Measurements from ENCODE around the gene LRP1. TPM values are rescaled to one million over a fixed set of nuclear protein-coding genes. Genes with fewer than 3 reads are reported as not detected.
A peak's percentile ranks its signal among the peaks of the same experiment; 100 is the strongest.

The LRP1 gene
- total RNA-seq, 1 donor from 2014 or later = 369 TPM

DNA sequence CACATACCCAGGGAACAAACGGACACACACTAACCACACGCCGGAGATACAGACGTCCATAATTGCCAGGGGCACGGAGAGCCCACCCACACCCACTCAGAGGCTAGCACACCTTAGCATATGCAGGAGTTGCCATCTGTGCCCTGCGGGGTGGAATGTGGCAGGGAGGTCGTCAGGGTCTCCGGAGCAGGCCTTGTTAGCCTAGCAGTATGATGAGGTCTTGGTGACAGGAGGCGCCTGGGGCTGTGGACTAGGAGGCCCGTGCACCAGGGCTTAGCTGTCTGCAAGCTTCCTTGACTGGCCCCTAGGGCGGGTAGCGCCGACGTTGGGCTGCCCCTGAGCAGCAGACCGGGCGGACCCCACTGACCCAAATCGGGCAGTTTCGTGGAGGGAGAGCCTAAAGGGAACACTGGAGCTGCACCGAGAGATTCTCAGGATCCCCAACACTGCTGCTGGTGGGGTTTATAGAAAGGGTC is 112.7 kb downstream of the LRP1 start:
- DNase-seq (ENCODE audit: low read depth) (no peak), FAIRE-seq (no peak)
- Histone ChIP-seq H3K9me3 (ENCODE audit: insufficient read depth, low read depth, low read length) (no peaks in the 10 kb centered on the region), H3K4me1 (ENCODE audit: insufficient read depth, low read length) (peaks cover 30% of the 10 kb centered on the region), H3K4me2 (ENCODE audit: low read length) (peak overlapping the region; percentile 94), H4K20me1 (ENCODE audit: insufficient read depth, low read length) (peaks cover 28% of the 10 kb centered on the region), H2AFZ (ENCODE audit: low read depth, low read length) (no peak overlapping the region), H3K79me2 (ENCODE audit: insufficient read depth, low read length) (no peaks in the 10 kb centered on the region), H3K9ac (ENCODE audit: low read length) (no peak overlapping the region), H3K27ac (ENCODE audit: low read depth, low read length) (no peak overlapping the region), H3K36me3 (ENCODE audit: insufficient read depth, low read length) (no peaks in the 10 kb centered on the region), H3K27me3 (ENCODE audit: insufficient read depth, low read length) (peaks cover 32% of the 10 kb centered on the region), H3K4me3 (ENCODE audit: insufficient read depth, low read depth, low read length) (peak overlapping the region; percentile 64)
- Mint-ChIP-seq H3K36me3 (ENCODE audit: low read depth, unreplicated experiment) (peaks cover 5% of the 10 kb centered on the region), H3K27ac (ENCODE audit: unreplicated experiment) (no peak overlapping the region), H3K4me1 (ENCODE audit: low read depth, unreplicated experiment) (peaks cover 31% of the 10 kb centered on the region), H3K4me3 (ENCODE audit: unreplicated experiment) (peak overlapping the region; percentile 87), H3K9me3 (ENCODE audit: unreplicated experiment) (no peaks in the 10 kb centered on the region), H3K27me3 (ENCODE audit: low read depth, unreplicated experiment) (peaks cover 30% of the 10 kb centered on the region)
- TF ChIP-seq, protein P1, sequence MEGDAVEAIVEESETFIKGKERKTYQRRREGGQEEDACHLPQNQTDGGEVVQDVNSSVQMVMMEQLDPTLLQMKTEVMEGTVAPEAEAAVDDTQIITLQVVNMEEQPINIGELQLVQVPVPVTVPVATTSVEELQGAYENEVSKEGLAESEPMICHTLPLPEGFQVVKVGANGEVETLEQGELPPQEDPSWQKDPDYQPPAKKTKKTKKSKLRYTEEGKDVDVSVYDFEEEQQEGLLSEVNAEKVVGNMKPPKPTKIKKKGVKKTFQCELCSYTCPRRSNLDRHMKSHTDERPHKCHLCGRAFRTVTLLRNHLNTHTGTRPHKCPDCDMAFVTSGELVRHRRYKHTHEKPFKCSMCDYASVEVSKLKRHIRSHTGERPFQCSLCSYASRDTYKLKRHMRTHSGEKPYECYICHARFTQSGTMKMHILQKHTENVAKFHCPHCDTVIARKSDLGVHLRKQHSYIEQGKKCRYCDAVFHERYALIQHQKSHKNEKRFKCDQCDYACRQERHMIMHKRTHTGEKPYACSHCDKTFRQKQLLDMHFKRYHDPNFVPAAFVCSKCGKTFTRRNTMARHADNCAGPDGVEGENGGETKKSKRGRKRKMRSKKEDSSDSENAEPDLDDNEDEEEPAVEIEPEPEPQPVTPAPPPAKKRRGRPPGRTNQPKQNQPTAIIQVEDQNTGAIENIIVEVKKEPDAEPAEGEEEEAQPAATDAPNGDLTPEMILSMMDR (IDR thresholded peaks at IDR 0.05; ENCODE audit: insufficient read depth, low read depth, low read length) = no peak
- no peak for TF ChIP-seq EZH2 (IDR thresholded peaks at IDR 0.05; ENCODE audit: insufficient read depth, low read length)

DNA sequence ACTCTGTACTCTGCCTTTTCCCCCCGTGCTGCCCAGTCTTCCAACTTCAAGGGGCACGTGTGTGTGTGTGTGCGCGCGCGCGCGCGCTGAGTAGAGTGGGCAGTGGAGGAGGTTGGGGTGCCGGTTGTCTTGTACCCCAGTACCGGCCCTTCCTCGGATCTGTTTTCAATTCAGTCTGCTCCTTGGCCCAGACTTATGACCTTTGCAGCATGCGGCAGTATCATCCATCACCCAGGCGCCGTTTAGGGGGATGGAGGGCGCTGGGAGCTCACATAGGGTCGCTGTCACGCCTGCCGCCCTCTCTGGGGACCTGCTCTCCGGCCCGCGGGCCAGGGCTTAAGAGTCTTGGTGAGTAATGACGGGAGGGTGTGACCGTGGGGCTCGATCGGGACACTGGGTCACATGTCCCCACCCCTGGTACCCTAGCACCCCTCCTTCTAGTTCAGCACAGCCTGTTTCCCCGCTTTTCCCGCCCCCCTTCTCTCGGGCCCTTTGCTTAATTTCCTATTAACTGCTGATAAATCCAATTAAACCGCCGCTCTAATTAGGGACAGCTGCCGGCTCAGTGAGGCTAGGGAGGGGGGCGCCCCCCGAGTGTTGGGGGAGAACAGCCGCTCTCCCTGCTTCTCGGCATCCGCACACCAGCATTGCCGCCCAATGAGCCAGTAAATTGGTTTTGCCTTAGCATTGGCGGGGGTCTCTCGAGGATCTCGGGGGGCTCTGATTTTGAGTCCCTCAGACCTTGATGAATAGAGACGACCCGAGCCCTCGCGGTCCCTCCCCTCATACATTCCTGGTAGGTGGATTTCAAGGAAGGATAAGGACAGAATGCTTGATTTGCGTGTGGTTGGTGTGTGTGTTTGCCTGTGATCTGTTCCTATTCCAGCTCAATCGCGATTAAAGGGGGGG is 113.4 kb downstream of the LRP1 start:
- Histone ChIP-seq H3K27me3 (ENCODE audit: insufficient read depth, low read length) (peaks cover 27% of the 10 kb centered on the region), H3K4me2 (ENCODE audit: low read length) (peak overlapping the region; percentile 94), H3K4me1 (ENCODE audit: insufficient read depth, low read length) (peaks cover 30% of the 10 kb centered on the region), H3K36me3 (ENCODE audit: insufficient read depth, low read length) (no peaks in the 10 kb centered on the region), H3K9ac (ENCODE audit: low read length) (no peak overlapping the region), H3K27ac (ENCODE audit: low read depth, low read length) (no peak overlapping the region), H3K4me3 (ENCODE audit: insufficient read depth, low read depth, low read length) (no peak overlapping the region), H3K79me2 (ENCODE audit: insufficient read depth, low read length) (no peaks in the 10 kb centered on the region), H4K20me1 (ENCODE audit: insufficient read depth, low read length) (peaks cover 26% of the 10 kb centered on the region), H2AFZ (ENCODE audit: low read depth, low read length) (no peak overlapping the region), H3K9me3 (ENCODE audit: insufficient read depth, low read depth, low read length) (no peaks in the 10 kb centered on the region)
- Mint-ChIP-seq H3K4me1 (ENCODE audit: low read depth, unreplicated experiment) (peaks cover 31% of the 10 kb centered on the region), H3K4me3 (ENCODE audit: unreplicated experiment) (peak overlapping the region; percentile 87), H3K9me3 (ENCODE audit: unreplicated experiment) (no peaks in the 10 kb centered on the region), H3K36me3 (ENCODE audit: low read depth, unreplicated experiment) (peaks cover 6% of the 10 kb centered on the region), H3K27ac (ENCODE audit: unreplicated experiment) (peak overlapping the region; percentile 34), H3K27me3 (ENCODE audit: low read depth, unreplicated experiment) (peaks cover 30% of the 10 kb centered on the region)
- FAIRE-seq (no peak), DNase-seq (ENCODE audit: low read depth) (no peak)
- TF ChIP-seq, protein P1 (IDR thresholded peaks at IDR 0.05; ENCODE audit: insufficient read depth, low read depth, low read length) = no peak
- TF ChIP-seq EZH2 (IDR thresholded peaks at IDR 0.05; ENCODE audit: insufficient read depth, low read length) = peak; percentile 93

DNA sequence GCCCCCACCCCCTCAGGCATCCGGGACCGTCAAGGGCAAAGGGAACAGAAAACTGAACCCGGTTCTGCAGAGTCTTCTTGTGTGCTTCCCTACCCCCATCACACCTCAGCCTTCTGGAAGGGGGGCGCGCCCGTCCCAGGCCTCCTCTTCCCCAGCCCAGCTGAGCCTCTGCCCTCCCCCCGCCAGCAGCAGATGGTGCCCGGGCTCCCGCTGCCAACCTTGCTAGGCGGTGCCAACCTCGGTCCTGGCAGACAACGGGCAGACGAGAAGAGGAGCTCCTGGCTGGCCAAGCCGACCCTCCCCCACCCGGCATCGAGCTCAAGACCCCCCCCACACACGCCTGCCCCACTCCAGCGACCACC is 114.0 kb downstream of the LRP1 start:
- Histone ChIP-seq H3K4me2 (ENCODE audit: low read length) (peak overlapping the region; percentile 88), H3K9ac (ENCODE audit: low read length) (no peak overlapping the region), H3K4me1 (ENCODE audit: insufficient read depth, low read length) (peaks cover 30% of the 10 kb centered on the region), H3K27me3 (ENCODE audit: insufficient read depth, low read length) (peaks cover 25% of the 10 kb centered on the region), H3K9me3 (ENCODE audit: insufficient read depth, low read depth, low read length) (no peaks in the 10 kb centered on the region), H2AFZ (ENCODE audit: low read depth, low read length) (no peak overlapping the region), H3K4me3 (ENCODE audit: insufficient read depth, low read depth, low read length) (no peak overlapping the region), H3K27ac (ENCODE audit: low read depth, low read length) (no peak overlapping the region), H3K79me2 (ENCODE audit: insufficient read depth, low read length) (no peaks in the 10 kb centered on the region), H3K36me3 (ENCODE audit: insufficient read depth, low read length) (no peaks in the 10 kb centered on the region), H4K20me1 (ENCODE audit: insufficient read depth, low read length) (peaks cover 19% of the 10 kb centered on the region)
- H3K4me3 Mint-ChIP-seq (ENCODE audit: unreplicated experiment) = peak overlapping the region; percentile 87
- H3K4me1 Mint-ChIP-seq (ENCODE audit: low read depth, unreplicated experiment) = peaks cover 25% of the 10 kb centered on the region
- peaks cover 6% of the 10 kb centered on the region for H3K36me3 Mint-ChIP-seq (ENCODE audit: low read depth, unreplicated experiment)
- no peak for TF ChIP-seq EZH2 (IDR thresholded peaks at IDR 0.05; ENCODE audit: insufficient read depth, low read length)
- TF ChIP-seq, protein P1 (IDR thresholded peaks at IDR 0.05; ENCODE audit: insufficient read depth, low read depth, low read length) = no peak
- H3K27ac Mint-ChIP-seq (ENCODE audit: unreplicated experiment) = no peak overlapping the region
- no peaks in the 10 kb centered on the region for H3K9me3 Mint-ChIP-seq (ENCODE audit: unreplicated experiment)
- H3K27me3 Mint-ChIP-seq (ENCODE audit: low read depth, unreplicated experiment) = peaks cover 30% of the 10 kb centered on the region
- no peak for DNase-seq (ENCODE audit: low read depth)
- no peak for FAIRE-seq

Data from astrocyte (in vitro differentiated cells and primary cell).